Stimulated activated CD4-positive, alpha-beta T cell treated with anti-CD3 and anti-CD28 coated beads, TNF-alpha, amount 100 ng/mL, for 4 hours (primary cell): Measurements from ENCODE around the gene CBLC.
A peak's percentile ranks its signal among the peaks of the same experiment; 100 is the strongest.
"Not testable (repeated sequence)": the region's sequence is repeated elsewhere in the genome, so short reads cannot be mapped to it uniquely, and the experiment has no call there.

Experiments used
- DNase-seq, 3 experiments: peaks; one replicate each; pipeline ENCODE4 v3.0.0-alpha.2; 2020; ENCODE audit warnings: low read depth in 3 of 3

The CBLC gene

DNA sequence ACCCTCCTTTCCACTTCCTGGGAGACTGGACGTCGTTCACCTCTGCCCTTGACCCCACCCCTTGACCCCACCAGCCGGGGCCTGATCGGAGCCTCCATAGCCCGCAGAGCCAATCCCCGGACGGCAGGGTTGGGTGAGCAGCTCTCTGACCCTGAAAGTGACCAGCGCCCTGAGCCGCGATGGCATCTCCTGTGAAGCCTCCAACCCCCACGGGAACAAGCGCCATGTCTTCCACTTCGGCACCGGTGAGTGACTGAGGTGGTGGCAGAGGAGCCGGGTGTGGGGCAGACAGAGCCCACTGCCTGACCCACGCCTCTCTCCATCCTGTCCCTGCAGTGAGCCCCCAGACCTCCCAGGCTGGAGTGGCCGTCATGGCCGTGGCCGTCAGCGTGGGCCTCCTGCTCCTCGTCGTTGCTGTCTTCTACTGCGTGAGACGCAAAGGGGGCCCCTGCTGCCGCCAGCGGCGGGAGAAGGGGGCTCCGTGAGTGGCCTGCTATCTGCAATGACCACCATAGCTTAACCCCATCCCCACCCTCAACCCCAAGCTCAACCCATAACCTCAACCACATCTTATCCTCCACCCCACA, 41.6 kb downstream of the CBLC start:
- no peak for DNase-seq

DNA sequence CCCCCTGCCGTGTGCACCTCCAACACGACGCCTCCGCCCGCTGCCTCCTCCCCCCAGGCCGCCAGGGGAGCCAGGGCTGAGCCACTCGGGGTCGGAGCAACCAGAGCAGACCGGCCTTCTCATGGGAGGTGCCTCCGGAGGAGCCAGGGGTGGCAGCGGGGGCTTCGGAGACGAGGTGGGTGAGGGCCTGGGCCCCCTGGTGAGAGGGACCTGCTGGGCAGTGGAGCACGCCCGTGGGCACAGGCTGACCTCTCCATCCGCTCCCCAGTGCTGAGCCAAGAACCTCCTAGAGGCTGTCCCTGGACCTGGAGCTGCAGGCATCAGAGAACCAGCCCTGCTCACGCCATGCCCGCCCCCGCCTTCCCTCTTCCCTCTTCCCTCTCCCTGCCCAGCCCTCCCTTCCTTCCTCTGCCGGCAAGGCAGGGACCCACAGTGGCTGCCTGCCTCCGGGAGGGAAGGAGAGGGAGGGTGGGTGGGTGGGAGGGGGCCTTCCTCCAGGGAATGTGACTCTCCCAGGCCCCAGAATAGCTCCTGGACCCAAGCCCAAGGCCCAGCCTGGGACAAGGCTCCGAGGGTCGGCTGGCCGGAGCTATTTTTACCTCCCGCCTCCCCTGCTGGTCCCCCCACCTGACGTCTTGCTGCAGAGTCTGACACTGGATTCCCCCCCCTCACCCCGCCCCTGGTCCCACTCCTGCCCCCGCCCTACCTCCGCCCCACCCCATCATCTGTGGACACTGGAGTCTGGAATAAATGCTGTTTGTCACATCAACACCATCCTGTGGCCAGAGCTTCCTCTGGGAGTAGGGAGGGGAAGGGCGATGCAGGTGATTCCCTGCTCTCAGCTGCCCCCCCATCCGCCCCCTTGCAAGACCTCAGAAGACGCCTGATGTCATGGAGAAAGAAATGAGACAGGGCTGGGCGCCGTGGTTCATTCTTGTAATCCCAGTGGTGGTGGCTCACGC, 43.2 kb downstream of the CBLC start:
- DNase-seq = no peak

- DNase-seq = no peak
These were observed 44.5 kb downstream of the CBLC start for GRCh38 chr19:44822177-44822576.

GRCh38 chr19:44822670-44823372, 45.1 kb downstream of the CBLC start:
- no peak for DNase-seq

- DNase-seq = no peak
These were observed 45.6 kb downstream of the CBLC start for GRCh38 chr19:44823373-44823698.

DNA sequence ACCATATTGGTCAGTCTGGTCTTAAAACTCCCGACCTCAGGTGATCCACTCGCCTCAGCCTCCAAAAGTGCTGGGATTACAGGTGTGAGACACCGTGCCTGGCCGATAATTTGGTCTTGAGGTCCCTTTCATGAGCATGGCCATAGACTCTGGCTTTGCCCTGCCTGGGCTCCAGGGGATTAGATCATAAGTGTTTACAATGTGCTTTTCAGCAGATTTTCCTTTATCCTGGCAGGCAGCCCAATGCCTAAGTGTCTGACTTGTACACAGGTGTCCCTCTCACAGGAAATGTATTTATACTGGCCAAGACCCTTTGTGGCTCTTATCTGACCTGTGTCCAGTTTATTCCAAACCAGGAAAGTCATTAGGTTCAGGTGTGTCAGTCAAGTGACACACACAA, 47.1 kb downstream of the CBLC start:
- no peak for DNase-seq

DNA sequence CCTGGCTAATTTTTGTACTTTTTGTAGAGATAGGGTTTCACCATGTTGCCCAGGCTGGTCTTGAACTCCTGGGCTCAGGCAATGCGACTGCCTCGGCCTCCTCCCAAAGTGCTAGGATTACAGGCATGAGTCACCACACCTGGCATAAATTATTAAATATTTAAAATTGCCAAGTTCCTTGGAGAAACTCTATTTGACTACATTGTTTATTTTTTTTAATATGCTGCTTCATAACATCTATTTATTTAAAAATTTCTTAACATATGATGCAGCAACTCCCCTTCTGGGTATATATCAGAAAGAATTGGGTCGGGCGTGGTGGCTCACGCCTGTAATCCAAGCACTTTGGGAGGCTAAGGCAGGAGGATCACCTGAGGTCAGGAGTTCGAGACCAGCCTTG, 55.2 kb downstream of the CBLC start:
- not testable (repeated sequence) for DNase-seq

GRCh38 chr19:44834399-44834798, 56.7 kb downstream of the CBLC start:
- DNase-seq = not testable (repeated sequence)

- DNase-seq = no peak
These were observed 61.6 kb downstream of the CBLC start for GRCh38 chr19:44839276-44839675.

- DNase-seq = no peak
These were observed 63.1 kb downstream of the CBLC start for GRCh38 chr19:44840811-44841210.

GRCh38 chr19:44841231-44841630, 63.5 kb downstream of the CBLC start:
- DNase-seq = no peak

- no peak for DNase-seq
These were observed 67.6 kb downstream of the CBLC start for GRCh38 chr19:44845286-44845611.

GRCh38 chr19:44845612-44846454, 68.1 kb downstream of the CBLC start, which contains the start of gene NECTIN2:
NECTIN2 (plus strand) TSS chr19:44846297; CDS start chr19:44846526, 229 bp downstream.
- peak; percentile 69 to 80 (median 69) for DNase-seq

DNA sequence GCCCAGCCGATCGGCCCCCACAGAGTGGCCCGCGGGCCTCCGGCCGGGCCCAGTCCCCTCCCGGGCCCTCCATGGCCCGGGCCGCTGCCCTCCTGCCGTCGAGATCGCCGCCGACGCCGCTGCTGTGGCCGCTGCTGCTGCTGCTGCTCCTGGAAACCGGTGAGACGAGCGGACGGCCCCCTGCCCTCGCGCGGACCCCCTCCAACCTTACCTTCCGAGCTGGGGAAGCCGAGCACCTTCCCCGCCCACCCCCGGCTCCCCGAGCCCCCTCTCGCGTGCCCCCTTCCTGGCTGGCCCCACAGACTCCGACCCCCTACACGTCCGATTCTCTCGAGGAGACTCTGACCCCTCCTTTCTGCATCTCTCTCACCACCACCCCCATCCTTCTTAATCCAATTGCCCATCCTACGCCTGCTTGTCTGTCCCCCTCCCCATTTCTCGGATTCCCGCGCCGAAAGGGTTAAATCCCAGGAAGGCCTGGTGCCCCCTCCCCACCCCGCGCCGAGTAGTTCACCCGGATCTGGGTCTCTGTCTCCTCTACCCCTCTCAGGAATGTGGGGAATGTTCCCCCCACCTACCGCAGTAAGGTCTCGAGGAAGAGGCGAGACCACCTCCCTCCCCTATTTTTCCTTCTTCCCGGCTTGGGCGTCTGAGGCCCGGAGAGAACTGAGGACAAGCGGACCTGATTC, 68.9 kb downstream of the CBLC start:
- no peak for DNase-seq

- DNase-seq = no peak
These were observed 69.7 kb downstream of the CBLC start for GRCh38 chr19:44847144-44848035.

DNA sequence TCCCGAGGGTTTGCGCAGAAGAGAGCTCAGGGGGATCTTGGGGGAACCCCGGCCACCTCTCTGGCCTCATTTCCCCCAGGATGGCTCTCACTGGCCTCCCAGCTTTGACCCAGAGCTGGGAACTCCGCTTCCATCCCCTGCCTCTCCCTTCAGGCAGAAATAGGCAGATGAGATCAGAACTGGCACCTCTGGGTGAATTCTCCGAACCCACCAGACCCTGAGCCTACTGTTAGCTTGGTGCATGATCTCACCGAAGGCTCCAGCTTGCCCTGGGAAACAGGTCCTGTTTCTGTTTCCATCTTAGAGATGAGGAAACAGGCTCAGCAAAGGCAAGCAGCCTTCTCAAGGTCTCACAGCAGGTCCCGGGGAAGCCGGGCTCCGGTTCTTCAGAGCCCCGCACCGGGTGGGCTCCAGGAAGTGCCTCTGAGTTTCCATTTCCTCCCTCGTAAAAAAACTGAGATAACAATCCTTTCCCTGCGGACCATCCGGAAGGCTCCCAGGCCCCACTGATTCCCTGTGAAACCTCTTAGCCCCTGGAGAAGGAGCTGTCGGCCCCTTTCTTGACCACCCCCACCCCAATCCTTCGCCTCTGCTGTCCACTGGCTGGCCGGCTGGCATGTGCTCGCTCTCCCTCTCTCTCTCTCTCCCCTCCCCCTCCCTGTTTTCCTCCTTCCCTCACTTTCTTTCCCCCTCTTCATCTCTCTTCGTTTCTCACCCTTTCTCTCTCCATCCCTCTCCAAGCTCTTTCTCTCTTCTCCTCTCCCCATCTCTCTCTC, 70.5 kb downstream of the CBLC start:
- no peak for DNase-seq

GRCh38 chr19:44848812-44849447, 71.2 kb downstream of the CBLC start:
- DNase-seq = no peak
